BE2C (cell line): ENCODE data around the gene RHBDF2.

Experiments used
- DNase-seq: peaks from one replicate; pipeline ENCODE4 v3.0.0-alpha.2; 2020
- H3K27me3 ChIP-seq: fragments of 250-450 bp; sonication (Bioruptor Pico); 2 replicates; pipeline ENCODE4 v1.5.1; 2020; ENCODE audit warnings: mild to moderate bottlenecking
- H3K36me3 ChIP-seq: fragments of 250-450 bp; sonication (Bioruptor Pico); 2 replicates; pipeline ENCODE4 v1.5.1; 2020; ENCODE audit warnings: mild to moderate bottlenecking
- H3K4me1 ChIP-seq: fragments of 250-450 bp; sonication (Bioruptor Pico); 2 replicates; pipeline ENCODE4 v1.5.1; 2020
- H3K4me3 ChIP-seq: 2 replicates; pipeline ENCODE4 v1.5.1; 2011; ENCODE audit warnings: low read depth, low read length
- H3K9me3 ChIP-seq: fragments of 250-450 bp; sonication (Bioruptor Pico); 2 replicates; pipeline ENCODE4 v1.5.1; 2020
- TF ChIP-seq, protein P1 (sequence below): IDR thresholded peaks from 2 replicates; pipeline ENCODE4 v1.5.1; 2012; ENCODE audit warnings: mild to moderate bottlenecking, low read depth, low read length

Gene RHBDF2

GRCh38 chr17:76485569-76485968 is 15.7 kb downstream of the RHBDF2 start:
- Histone ChIP-seq H3K9me3 (no peaks in the 10 kb centered on the region), H3K4me3 (no peak overlapping the region), H3K36me3 (no peaks in the 10 kb centered on the region), H3K27me3 (no peaks in the 10 kb centered on the region), H3K4me1 (no peaks in the 10 kb centered on the region)
- TF ChIP-seq, protein P1, sequence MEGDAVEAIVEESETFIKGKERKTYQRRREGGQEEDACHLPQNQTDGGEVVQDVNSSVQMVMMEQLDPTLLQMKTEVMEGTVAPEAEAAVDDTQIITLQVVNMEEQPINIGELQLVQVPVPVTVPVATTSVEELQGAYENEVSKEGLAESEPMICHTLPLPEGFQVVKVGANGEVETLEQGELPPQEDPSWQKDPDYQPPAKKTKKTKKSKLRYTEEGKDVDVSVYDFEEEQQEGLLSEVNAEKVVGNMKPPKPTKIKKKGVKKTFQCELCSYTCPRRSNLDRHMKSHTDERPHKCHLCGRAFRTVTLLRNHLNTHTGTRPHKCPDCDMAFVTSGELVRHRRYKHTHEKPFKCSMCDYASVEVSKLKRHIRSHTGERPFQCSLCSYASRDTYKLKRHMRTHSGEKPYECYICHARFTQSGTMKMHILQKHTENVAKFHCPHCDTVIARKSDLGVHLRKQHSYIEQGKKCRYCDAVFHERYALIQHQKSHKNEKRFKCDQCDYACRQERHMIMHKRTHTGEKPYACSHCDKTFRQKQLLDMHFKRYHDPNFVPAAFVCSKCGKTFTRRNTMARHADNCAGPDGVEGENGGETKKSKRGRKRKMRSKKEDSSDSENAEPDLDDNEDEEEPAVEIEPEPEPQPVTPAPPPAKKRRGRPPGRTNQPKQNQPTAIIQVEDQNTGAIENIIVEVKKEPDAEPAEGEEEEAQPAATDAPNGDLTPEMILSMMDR: no peak
- DNase-seq: no peak

GRCh38 chr17:76484228-76484725 is 16.9 kb downstream of the RHBDF2 start:
- no peak for DNase-seq
- no peak overlapping the region for H3K4me3 ChIP-seq
- no peaks in the 10 kb centered on the region for H3K9me3 ChIP-seq
- H3K4me1 ChIP-seq: no peaks in the 10 kb centered on the region
- TF ChIP-seq, protein P1: no peak
- no peaks in the 10 kb centered on the region for H3K27me3 ChIP-seq
- no peaks in the 10 kb centered on the region for H3K36me3 ChIP-seq

DNA sequence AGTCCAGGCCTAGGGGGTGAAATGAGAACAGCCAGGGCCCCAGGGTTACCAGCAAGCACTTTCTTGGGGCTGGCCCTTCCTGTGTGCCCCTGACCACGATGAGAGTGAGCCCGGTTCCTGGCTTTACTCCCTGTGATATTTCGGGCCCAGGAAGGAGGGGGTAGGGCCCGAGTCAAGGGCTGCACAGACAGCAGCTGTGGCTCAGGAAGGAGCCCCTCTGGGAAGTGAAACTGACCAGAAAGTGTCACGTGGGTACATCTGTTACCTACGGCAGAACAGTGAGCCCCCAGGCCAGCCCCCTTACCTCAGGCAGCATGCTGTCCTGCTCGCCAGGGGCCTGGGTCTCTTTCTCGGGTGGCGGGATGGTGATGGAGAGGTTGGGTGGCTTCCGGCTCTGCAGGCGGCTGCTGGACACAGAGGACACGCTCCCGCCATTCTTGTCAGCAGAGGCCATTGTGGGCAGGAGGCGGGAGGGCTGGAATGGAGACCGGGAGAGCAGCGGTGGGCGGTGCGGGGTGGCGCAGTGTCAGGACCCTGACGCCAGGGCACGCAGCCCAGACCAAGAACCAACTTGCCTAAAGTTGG is 20.1 kb downstream of the RHBDF2 start:
- H3K4me3 ChIP-seq: no peak overlapping the region
- H3K9me3 ChIP-seq: no peaks in the 10 kb centered on the region
- no peaks in the 10 kb centered on the region for H3K36me3 ChIP-seq
- H3K27me3 ChIP-seq: no peaks in the 10 kb centered on the region
- TF ChIP-seq, protein P1: no peak
- no peaks in the 10 kb centered on the region for H3K4me1 ChIP-seq
- DNase-seq: no peak

GRCh38 chr17:76480632-76481031 is 20.6 kb downstream of the RHBDF2 start:
- no peak for DNase-seq
- Histone ChIP-seq H3K9me3 (no peaks in the 10 kb centered on the region), H3K4me3 (no peak overlapping the region), H3K36me3 (no peaks in the 10 kb centered on the region), H3K4me1 (no peaks in the 10 kb centered on the region), H3K27me3 (no peaks in the 10 kb centered on the region)
- TF ChIP-seq, protein P1: no peak

GRCh38 chr17:76479515-76480060 is 21.6 kb downstream of the RHBDF2 start:
- Histone ChIP-seq H3K27me3 (no peaks in the 10 kb centered on the region), H3K4me1 (no peaks in the 10 kb centered on the region), H3K36me3 (no peaks in the 10 kb centered on the region), H3K9me3 (no peaks in the 10 kb centered on the region), H3K4me3 (no peak overlapping the region)
- TF ChIP-seq, protein P1: no peak
- no peak for DNase-seq

GRCh38 chr17:76478730-76479514 is 22.3 kb downstream of the RHBDF2 start:
- Histone ChIP-seq H3K4me3 (no peak overlapping the region), H3K9me3 (no peaks in the 10 kb centered on the region), H3K36me3 (no peaks in the 10 kb centered on the region), H3K4me1 (no peaks in the 10 kb centered on the region), H3K27me3 (no peaks in the 10 kb centered on the region)
- TF ChIP-seq, protein P1: no peak
- no peak for DNase-seq
